HCT116 (cell line): ENCODE results near the gene MRPS5. TPM values are rescaled to one million over a fixed set of nuclear protein-coding genes. Genes with fewer than 3 reads are reported as not detected.

Experiments
- ATAC-seq: fragments of 200-7000 bp; cut with Tn5 transposase; 2 replicates; pipeline ENCODE4 v1.9.1; 2020; ENCODE audit warnings: mild to moderate bottlenecking, moderate library complexity
- BruUV-seq: library from RNA; stranded (reverse); fragments of 400-500 nt; replicated peaks from 2 replicates; lab custom pipeline; 2021; lab: Mats Ljungman, UMichigan
- CTCF ChIA-PET: fragments of 300-600 bp; sonication (Branson Sonifier 250); formaldehyde crosslinking; loops from one replicate; lab custom pipeline; 2021; ENCODE audit warnings: antibody characterized with exemption; lab: Charles Lee
- POLR2A ChIA-PET: fragments of 300-600, 350-600 bp; sonication (Branson Sonifier 250); formaldehyde crosslinking; loops from one replicate; lab custom pipeline; 2021; ENCODE audit warnings: antibody characterized with exemption; lab: Charles Lee
- RAD21 ChIA-PET, 2 experiments: fragments of 300-600 bp; sonication (Branson Sonifier 250); formaldehyde crosslinking; loops; one replicate each; lab custom pipeline; 2023; ENCODE audit warnings: low total read pairs in 2 of 2; ENCODE audit not compliant: uncharacterized antibody in 2 of 2, unreplicated experiment in 2 of 2, low non-redundant PET in 1 of 2; lab: Charles Lee
- DNase-seq: peaks from one replicate; pipeline ENCODE4 v3.0.0-alpha.2; 2010; ENCODE audit warnings: low read depth, low spot score
- H2AFZ ChIP-seq: fragments of 200-600 bp; shearing (Covaris generic), sonication (generic); 2 replicates; pipeline ENCODE4 v1.6.1; 2017; ENCODE audit warnings: low read depth, mixed run types, mixed read lengths, antibody characterized with exemption, low read length; ENCODE audit not compliant: poor library complexity, severe bottlenecking
- H3K27ac ChIP-seq: 2 replicates; pipeline ENCODE4 v1.5.1; 2012; ENCODE audit warnings: low read depth, low read length
- H3K27me3 ChIP-seq: fragments of 200-600 bp; sonication (generic); 2 replicates; pipeline ENCODE4 v1.6.1; 2016; ENCODE audit warnings: mixed run types, low read length, mixed read lengths; ENCODE audit not compliant: insufficient read depth
- H3K36me3 ChIP-seq, 2 experiments: fragments of 200-500 bp in 1 of 2; fragments of 200-600 bp in 1 of 2; sonication (Bioruptor generic) in 1 of 2; sonication (generic) in 1 of 2; 2 replicates each; pipeline versions ENCODE4 v1.5.1 to v1.6.1; 2014 to 2016; ENCODE audit warnings: low read length in 2 of 2, inconsistent platforms in 1 of 2, mixed read lengths in 1 of 2, mixed run types in 1 of 2; ENCODE audit not compliant: insufficient read depth in 2 of 2, control insufficient read depth in 1 of 2
- H3K4me1 ChIP-seq, 2 experiments: fragments of 200-600 bp in 1 of 2; sonication (generic) in 1 of 2; 2 replicates each; pipeline versions ENCODE4 v1.5.1 to v1.6.1; 2012 to 2017; ENCODE audit warnings: low read length in 2 of 2, inconsistent platforms in 1 of 2, mild to moderate bottlenecking in 1 of 2, mixed read lengths in 1 of 2, mixed run types in 1 of 2, moderate library complexity in 1 of 2; ENCODE audit not compliant: insufficient read depth in 2 of 2, control insufficient read depth in 1 of 2
- H3K4me2 ChIP-seq: fragments of 200-600 bp; sonication (generic); 2 replicates; pipeline ENCODE4 v1.6.1; 2017; ENCODE audit warnings: mixed run types, low read length, mixed read lengths
- H3K4me3 ChIP-seq, 2 experiments: fragments of 200-600 bp in 1 of 2; sonication (generic) in 1 of 2; replicated peaks in 1 of 2; 2 replicates each; pipeline ENCODE4 v1.5.1; 2011 to 2016; ENCODE audit warnings: low read length in 2 of 2, control low read depth in 1 of 2, low read depth in 1 of 2, mild to moderate bottlenecking in 1 of 2, mixed read lengths in 1 of 2, mixed run types in 1 of 2
- H3K79me2 ChIP-seq: fragments of 200-600 bp; sonication (generic); 2 replicates; pipeline ENCODE4 v1.6.1; 2017; ENCODE audit warnings: mild to moderate bottlenecking, mixed run types, low read length, moderate library complexity, mixed read lengths; ENCODE audit not compliant: insufficient read depth
- H3K9ac ChIP-seq: fragments of 200-600 bp; sonication (generic); 2 replicates; pipeline ENCODE4 v1.6.1; 2016; ENCODE audit warnings: low read length, mixed read lengths
- H3K9me2 ChIP-seq: fragments of 200-600 bp; sonication (generic), shearing (Covaris generic); 2 replicates; pipeline ENCODE4 v1.6.1; 2017; ENCODE audit warnings: mixed run types, mild to moderate bottlenecking, moderate library complexity; ENCODE audit not compliant: insufficient read depth
- H3K9me3 ChIP-seq, 2 experiments: fragments of 200-500 bp in 1 of 2; fragments of 200-600 bp in 1 of 2; sonication (Bioruptor generic) in 1 of 2; sonication (generic) in 1 of 2; 2 replicates each; pipeline ENCODE4 v1.6.1; 2014 to 2017; ENCODE audit warnings: low read length in 2 of 2, mixed read lengths in 2 of 2, inconsistent platforms in 1 of 2, low read depth in 1 of 2, mild to moderate bottlenecking in 1 of 2, mixed run types in 1 of 2, moderate library complexity in 1 of 2; ENCODE audit not compliant: control insufficient read depth in 1 of 2, insufficient read depth in 1 of 2
- H4K20me1 ChIP-seq: fragments of 200-600 bp; sonication (generic), shearing (Covaris generic); 2 replicates; pipeline ENCODE4 v1.6.1; 2017; ENCODE audit warnings: mixed run types, mild to moderate bottlenecking, moderate library complexity; ENCODE audit not compliant: insufficient read depth
- ATF3 ChIP-seq: IDR thresholded peaks from 2 replicates; pipeline ENCODE4 v1.6.1; 2012
- EGR1 ChIP-seq: IDR thresholded peaks from 2 replicates; pipeline ENCODE4 v1.6.1; 2012; ENCODE audit warnings: low read depth
- MAX ChIP-seq: IDR thresholded peaks from 2 replicates; pipeline ENCODE4 v1.6.1; 2012
- POLR2A ChIP-seq: IDR thresholded peaks from 2 replicates; pipeline ENCODE4 v1.7.0; 2011; ENCODE audit warnings: borderline replicate concordance; ENCODE audit not compliant: insufficient read depth, insufficient read length; ENCODE audit errors: extremely low read depth
- RAD21 ChIP-seq: IDR thresholded peaks from 2 replicates; pipeline ENCODE4 v1.6.1; 2012; ENCODE audit warnings: low read depth, mild to moderate bottlenecking
- SIN3A ChIP-seq: IDR thresholded peaks from 2 replicates; pipeline ENCODE4 v1.6.1; 2012; ENCODE audit warnings: low read depth
- SRF ChIP-seq: IDR thresholded peaks from 2 replicates; pipeline ENCODE4 v1.6.1; 2012; ENCODE audit warnings: low read depth
- TCF7L2 ChIP-seq: IDR thresholded peaks from 2 replicates; pipeline ENCODE4 v1.7.0; 2011; ENCODE audit warnings: borderline replicate concordance, inconsistent platforms; ENCODE audit not compliant: insufficient read depth, insufficient read length; ENCODE audit errors: extremely low read depth
- YY1 ChIP-seq: IDR thresholded peaks from 2 replicates; pipeline ENCODE4 v1.6.1; 2011; ENCODE audit warnings: low read length, low read depth, moderate library complexity, mild to moderate bottlenecking; ENCODE audit not compliant: insufficient replicate concordance; ENCODE audit errors: extremely low read depth
- ZBTB33 ChIP-seq: IDR thresholded peaks from 2 replicates; pipeline ENCODE4 v1.6.1; 2011; ENCODE audit warnings: mild to moderate bottlenecking, low read length, moderate library complexity; ENCODE audit not compliant: insufficient replicate concordance; ENCODE audit errors: extremely low read depth
- ZNF274 ChIP-seq: fragments of 200-500 bp; sonication (Bioruptor generic); IDR thresholded peaks from 2 replicates; pipeline ENCODE4 v1.6.1; 2014; ENCODE audit warnings: mild to moderate bottlenecking, low read depth, low read length, inconsistent platforms
- intact Hi-C: fragments of 100-400 bp; cut with micrococcal nuclease; formaldehyde crosslinking; loops from 2 replicates; pipeline ENCODE4 v1.10.0; 2022
- total RNA-seq: library from RNA; stranded (reverse); gene quantifications from one replicate; pipeline ENCODE4 v1.2.1, GENCODE V29; 2021; ENCODE audit not compliant: unreplicated experiment

MRPS5 gene
- total RNA-seq, 1 experiment from 2014 or later: 70.6 TPM

- no peak for DNase-seq
- Histone ChIP-seq H2AFZ (no peak overlapping the region), H3K36me3 (no peaks in the 10 kb centered on the region), H3K9me2 (no peaks in the 10 kb centered on the region), H3K4me1 (no peaks in the 10 kb centered on the region), H3K27ac (no peak overlapping the region), H3K9me3 (no peaks in the 10 kb centered on the region), H3K79me2 (no peaks in the 10 kb centered on the region), H3K4me3 (no peak overlapping the region), H3K27me3 (0 out of 2 replicates have a peak, but pooled peaks cover 4% of the 10 kb centered on the region), H3K9ac (no peak overlapping the region), H4K20me1 (no peaks in the 10 kb centered on the region), H3K4me2 (no peak overlapping the region)
- ATAC-seq: no peak
- TF ChIP-seq ZBTB33 (no peak), SRF (no peak), EGR1 (no peak), POLR2A (no peak), SIN3A (no peak), TCF7L2 (no peak), ATF3 (no peak), MAX (no peak), ZNF274 (no peak), RAD21 (no peak), YY1 (no peak)
- ChIA-PET POLR2A (no interaction called here), RAD21 (no interaction called here), CTCF (interaction anchor here (1.0 kb wide), 1 partner anchor 36 kb away, joined by 3 read pairs; no protein-coding TSS in a partner anchor)
- intact Hi-C loops: no loop called here
- BruUV-seq: no TSS peak
These were observed 78.1 kb downstream of the MRPS5 start for GRCh38 chr2:95043300-95044093.
